Body of pancreas (tissue), 4 donors: Measurements from ENCODE around the gene OR51G1. TPM values are rescaled to one million over a fixed set of nuclear protein-coding genes. Genes with fewer than 3 reads are reported as not detected.

Source experiments
- ATAC-seq: fragments of 150-250 bp; one replicate; pipeline ENCODE4 v1.9.1; 2016
- DNase-seq, 4 donors: peaks; one replicate each; pipeline ENCODE4 v3.0.0-alpha.2; 2019
- H3K27ac ChIP-seq, 4 donors: fragments of 200-600 bp; sonication (generic); 1 replicate in 3 of 4; 2 replicates in 1 of 4; pipeline versions ENCODE4 v1.5.1 to v1.6.1; 2016 to 2019; ENCODE audit warnings: mild to moderate bottlenecking in 1 of 4, mixed read lengths in 1 of 4, moderate library complexity in 1 of 4
- H3K27me3 ChIP-seq, 2 donors: fragments of 200-600 bp; sonication (generic); one replicate each; pipeline ENCODE4 v1.6.0; 2016; ENCODE audit warnings: mild to moderate bottlenecking in 1 of 2
- H3K36me3 ChIP-seq, 2 donors: fragments of 200-600 bp; sonication (generic); replicated peaks in 1 of 2; 2 replicates each; pipeline ENCODE4 v1.5.1; 2016; ENCODE audit warnings: low read depth in 2 of 2; ENCODE audit not compliant: insufficient read depth in 1 of 2
- H3K4me1 ChIP-seq: fragments of 200-600 bp; sonication (generic); one replicate; pipeline ENCODE4 v1.6.0; 2016
- H3K4me3 ChIP-seq, 2 donors: fragments of 200-600 bp; sonication (generic); 1 replicate in 1 of 2; 2 replicates in 1 of 2; pipeline ENCODE4 v1.5.1; 2016 to 2019
- H3K9me3 ChIP-seq, 3 donors: fragments of 200-600 bp; sonication (generic); 1 replicate in 2 of 3; 2 replicates in 1 of 3; pipeline ENCODE4 v1.5.1; 2016
- CTCF ChIP-seq, 7 experiments: fragments of 450-650 bp in 4 of 7; fragments of 200-600 bp in 3 of 7; sonication (generic) in 3 of 7; IDR thresholded peaks; one replicate each; pipeline ENCODE4 v1.5.1; 2016 to 2019; ENCODE audit warnings: antibody characterized with exemption in 7 of 7
- POLR2A ChIP-seq, 3 donors: fragments of 450-650 bp; IDR thresholded peaks; one replicate each; pipeline ENCODE4 v1.6.1; 2016; ENCODE audit warnings: antibody characterized with exemption in 3 of 3, mild to moderate bottlenecking in 2 of 3
- WGBS, 2 donors: methylation state at CpG; one replicate each; pipeline ENCODE4 v1.1.5; 2017; 5-methylcytosine and 5-hydroxymethylcytosine counted together
- intact Hi-C: fragments of 100-400 bp; cut with DNase I; formaldehyde crosslinking; loops from one replicate; pipeline ENCODE4 v1.15.1; 2023
- total RNA-seq, 2 donors: library from RNA; depleted of rRNA; stranded (reverse); fragments of >200 nt; gene quantifications; one replicate each; pipeline ENCODE4 v1.1.0, GENCODE V29; 2016

Gene OR51G1
- total RNA-seq, 2 donors from 2014 or later = not detected

- no peak for ATAC-seq
- 84 to 88% methylated on average over 2 of the region's 2 CpGs for WGBS, 2 donors
- Histone ChIP-seq H3K27me3 (no peaks in the 10 kb centered on the region), H3K4me1 (no peaks in the 10 kb centered on the region), H3K36me3 (no peaks in the 10 kb centered on the region), H3K9me3 (peaks cover 0 to 4% (median 0%) of the 10 kb centered on the region in 3 donors), H3K27ac (no peak overlapping the region), H3K4me3 (no peak overlapping the region)
- no peak for DNase-seq
- TF ChIP-seq POLR2A (IDR thresholded peaks at IDR 0.05) = no peak
- no peak for TF ChIP-seq CTCF (IDR thresholded peaks at IDR 0.05)
- intact Hi-C loops = no loop called here
Observed at GRCh38 chr11:4890279-4890678, 33.9 kb downstream of the OR51G1 start.

GRCh38 chr11:4887591-4887990 is 36.5 kb downstream of the OR51G1 start:
- Histone ChIP-seq H3K9me3 (peaks cover 0 to 4% (median 0%) of the 10 kb centered on the region in 3 donors), H3K4me1 (no peaks in the 10 kb centered on the region), H3K4me3 (no peak overlapping the region), H3K27me3 (no peaks in the 10 kb centered on the region), H3K27ac (no peak overlapping the region), H3K36me3 (no peaks in the 10 kb centered on the region)
- no peak for DNase-seq
- TF ChIP-seq POLR2A (IDR thresholded peaks at IDR 0.05) = no peak
- TF ChIP-seq CTCF (IDR thresholded peaks at IDR 0.05) = no peak
- no peak for ATAC-seq
- WGBS, 2 donors = 0% methylated on average over 1 of the region's 1 CpG
- intact Hi-C loops = no loop called here

GRCh38 chr11:4886186-4886585 is 38.0 kb downstream of the OR51G1 start:
- Histone ChIP-seq H3K4me3 (no peak overlapping the region), H3K4me1 (no peaks in the 10 kb centered on the region), H3K27ac (no peak overlapping the region), H3K27me3 (no peaks in the 10 kb centered on the region), H3K9me3 (peaks cover 0 to 4% (median 0%) of the 10 kb centered on the region in 3 donors), H3K36me3 (no peaks in the 10 kb centered on the region)
- TF ChIP-seq POLR2A (IDR thresholded peaks at IDR 0.05) (no peak), CTCF (IDR thresholded peaks at IDR 0.05) (no peak)
- intact Hi-C loops = no loop called here
- ATAC-seq (no peak), DNase-seq (no peak)
- 58 to 76% methylated on average over 3 of the region's 3 CpGs for WGBS, 2 donors

- no peaks in the 10 kb centered on the region for H3K4me1 ChIP-seq
- WGBS, 2 donors = 71 to 73% methylated on average over 3 of the region's 3 CpGs
- intact Hi-C loops = no loop called here
- H3K27me3 ChIP-seq = no peaks in the 10 kb centered on the region
- no peak overlapping the region for H3K27ac ChIP-seq
- H3K4me3 ChIP-seq = no peak overlapping the region
- H3K36me3 ChIP-seq = no peaks in the 10 kb centered on the region
- peaks cover 0 to 4% (median 0%) of the 10 kb centered on the region in 3 donors for H3K9me3 ChIP-seq
- DNase-seq = no peak
- TF ChIP-seq CTCF (IDR thresholded peaks at IDR 0.05) (no peak), POLR2A (IDR thresholded peaks at IDR 0.05) (no peak)
- ATAC-seq = no peak
Observed at GRCh38 chr11:4884361-4884760, 39.8 kb downstream of the OR51G1 start.

- intact Hi-C loops = no loop called here
- Histone ChIP-seq H3K27me3 (no peaks in the 10 kb centered on the region), H3K9me3 (peaks cover 0 to 4% (median 0%) of the 10 kb centered on the region in 3 donors), H3K27ac (no peak overlapping the region), H3K4me1 (no peaks in the 10 kb centered on the region), H3K36me3 (no peaks in the 10 kb centered on the region), H3K4me3 (no peak overlapping the region)
- TF ChIP-seq POLR2A (IDR thresholded peaks at IDR 0.05) (no peak), CTCF (IDR thresholded peaks at IDR 0.05) (no peak)
- WGBS, 2 donors = 70 to 74% methylated on average over 5 of the region's 5 CpGs
- ATAC-seq (no peak), DNase-seq (no peak)
Observed at GRCh38 chr11:4882543-4882942, 41.6 kb downstream of the OR51G1 start.
